H9 (cell line): ENCODE measurements around the gene SLC39A2. TPM values are rescaled to one million over a fixed set of nuclear protein-coding genes. Genes with fewer than 3 reads are reported as not detected.

Experiments used
- DNase-seq: peaks from one replicate; pipeline ENCODE4 v3.0.0-alpha.2; 2017
- H2AFZ ChIP-seq: one replicate; pipeline ENCODE4 v1.6.1; 2013; ENCODE audit warnings: mild to moderate bottlenecking, low read length, control low read depth, moderate library complexity
- H2AK5ac ChIP-seq: 2 replicates; pipeline ENCODE4 v1.6.1; 2013; ENCODE audit warnings: low read length, control low read depth, mixed read lengths; ENCODE audit not compliant: insufficient read length
- H2BK120ac ChIP-seq: one replicate; pipeline ENCODE4 v1.6.1; 2013; ENCODE audit warnings: low read depth, mild to moderate bottlenecking, low read length, control low read depth, inconsistent platforms; ENCODE audit not compliant: poor library complexity, severe bottlenecking
- H2BK12ac ChIP-seq: 2 replicates; pipeline ENCODE4 v1.6.1; 2013; ENCODE audit warnings: low read length, control low read depth, mixed read lengths, low read depth; ENCODE audit not compliant: insufficient read length
- H2BK15ac ChIP-seq: 2 replicates; pipeline ENCODE4 v1.6.1; 2013; ENCODE audit warnings: low read depth, low read length, control low read depth
- H2BK20ac ChIP-seq: one replicate; pipeline ENCODE4 v1.6.1; 2013; ENCODE audit warnings: low read depth, mild to moderate bottlenecking, low read length, control low read depth, inconsistent platforms; ENCODE audit not compliant: poor library complexity, severe bottlenecking
- H2BK5ac ChIP-seq: 2 replicates; pipeline ENCODE4 v1.6.1; 2013; ENCODE audit warnings: low read length, control low read depth, mixed read lengths; ENCODE audit not compliant: insufficient read length
- H3K14ac ChIP-seq: 2 replicates; pipeline ENCODE4 v1.6.1; 2013; ENCODE audit warnings: low read length, control low read depth; ENCODE audit not compliant: insufficient read depth
- H3K18ac ChIP-seq: 2 replicates; pipeline ENCODE4 v1.6.1; 2013; ENCODE audit warnings: low read depth, mild to moderate bottlenecking, mixed read lengths, low read length, control low read depth; ENCODE audit not compliant: insufficient read length
- H3K23ac ChIP-seq: 2 replicates; pipeline ENCODE4 v1.6.1; 2013; ENCODE audit warnings: low read length, control low read depth, mixed read lengths, low read depth; ENCODE audit not compliant: insufficient read length
- H3K23me2 ChIP-seq: 2 replicates; pipeline ENCODE4 v1.6.1; 2013; ENCODE audit warnings: low read depth, mild to moderate bottlenecking, mixed read lengths, low read length, control low read depth; ENCODE audit not compliant: insufficient read length, poor library complexity, severe bottlenecking
- H3K27ac ChIP-seq: 2 replicates; pipeline ENCODE4 v1.5.1; 2013; ENCODE audit warnings: low read length, control low read depth, mixed read lengths, low read depth; ENCODE audit not compliant: insufficient read length
- H3K27me3 ChIP-seq: 2 replicates; pipeline ENCODE4 v1.6.1; 2013; ENCODE audit warnings: low read length, control low read depth, inconsistent platforms; ENCODE audit not compliant: insufficient read depth
- H3K4ac ChIP-seq: 2 replicates; pipeline ENCODE4 v1.6.1; 2013; ENCODE audit warnings: low read depth, mild to moderate bottlenecking, control low read depth, inconsistent platforms, low read length, moderate library complexity
- H3K4me1 ChIP-seq: 2 replicates; pipeline ENCODE4 v1.6.1; 2013; ENCODE audit warnings: low read length, control low read depth, inconsistent platforms; ENCODE audit not compliant: insufficient read depth
- H3K4me2 ChIP-seq: 2 replicates; pipeline ENCODE4 v1.6.1; 2013; ENCODE audit warnings: low read length, control low read depth, mixed read lengths; ENCODE audit not compliant: insufficient read length, insufficient read depth
- H3K56ac ChIP-seq: 2 replicates; pipeline ENCODE4 v1.6.1; 2013; ENCODE audit warnings: low read depth, mild to moderate bottlenecking, mixed read lengths, low read length, control low read depth; ENCODE audit not compliant: insufficient read length
- H3K79me1 ChIP-seq: 2 replicates; pipeline ENCODE4 v1.6.1; 2013; ENCODE audit warnings: low read depth, mild to moderate bottlenecking, moderate library complexity, low read length, control low read depth, inconsistent platforms; ENCODE audit not compliant: insufficient read depth, poor library complexity, severe bottlenecking
- H3K79me2 ChIP-seq: 2 replicates; pipeline ENCODE4 v1.6.1; 2013; ENCODE audit warnings: low read length, control low read depth, inconsistent platforms; ENCODE audit not compliant: insufficient read depth
- H3K9ac ChIP-seq: 2 replicates; pipeline ENCODE4 v1.6.1; 2013; ENCODE audit warnings: low read length, control low read depth, mixed read lengths; ENCODE audit not compliant: insufficient read length; ENCODE audit errors: extremely low read depth
- H3K9me3 ChIP-seq: one replicate; pipeline ENCODE4 v1.6.1; 2013; ENCODE audit warnings: low read depth, low read length, inconsistent platforms; ENCODE audit not compliant: control insufficient read depth
- H3T11ph ChIP-seq: one replicate; pipeline ENCODE4 v1.6.1; 2013; ENCODE audit warnings: mild to moderate bottlenecking, low read length, control low read depth, inconsistent platforms
- H4K20me1 ChIP-seq: one replicate; pipeline ENCODE4 v1.6.1; 2013; ENCODE audit not compliant: control insufficient read depth, insufficient read length, insufficient read depth
- H4K5ac ChIP-seq: 2 replicates; pipeline ENCODE4 v1.6.1; 2013; ENCODE audit warnings: low read depth, mild to moderate bottlenecking, mixed read lengths, low read length, control low read depth; ENCODE audit not compliant: insufficient read length
- H4K8ac ChIP-seq: replicated peaks from 2 replicates; pipeline ENCODE4 v1.6.1; 2013; ENCODE audit warnings: low read length, control low read depth, mixed read lengths, low read depth; ENCODE audit not compliant: insufficient read length
- H4K91ac ChIP-seq: 2 replicates; pipeline ENCODE4 v1.6.1; 2013; ENCODE audit warnings: low read depth, mild to moderate bottlenecking, moderate library complexity, mixed read lengths, low read length, control low read depth; ENCODE audit not compliant: insufficient read length
- H3K27ac Mint-ChIP-seq, 3 experiments: 2 replicates in 2 of 3; 3 replicates in 1 of 3; pipeline ENCODE4 v1.8.0; 2020 to 2021; ENCODE audit warnings: mixed read lengths in 3 of 3, mild to moderate bottlenecking in 1 of 3, moderate library complexity in 1 of 3
- H3K27me3 Mint-ChIP-seq: 2 replicates; pipeline ENCODE4 v1.8.0; 2021; ENCODE audit warnings: low read depth, mild to moderate bottlenecking, moderate library complexity, mixed read lengths
- H3K36me3 Mint-ChIP-seq, 3 experiments: 2 replicates in 2 of 3; 3 replicates in 1 of 3; pipeline ENCODE4 v1.8.0; 2020 to 2021; ENCODE audit warnings: low read depth in 3 of 3, mixed read lengths in 3 of 3; ENCODE audit not compliant: insufficient read depth in 1 of 3
- H3K4me1 Mint-ChIP-seq, 2 experiments: 2 replicates each; pipeline ENCODE4 v1.8.0; 2020; ENCODE audit warnings: mixed read lengths in 2 of 2
- H3K4me3 Mint-ChIP-seq, 2 experiments: 2 replicates in 1 of 2; 3 replicates in 1 of 2; pipeline ENCODE4 v1.8.0; 2020 to 2021; ENCODE audit warnings: mild to moderate bottlenecking in 2 of 2, mixed read lengths in 2 of 2, moderate library complexity in 1 of 2
- H3K9me3 Mint-ChIP-seq, 2 experiments: 2 replicates in 1 of 2; 3 replicates in 1 of 2; pipeline ENCODE4 v1.8.0; 2020; ENCODE audit warnings: mild to moderate bottlenecking in 2 of 2, mixed read lengths in 2 of 2, moderate library complexity in 1 of 2
- WGBS: extraction: QIAGEN DNeasy Blood & Tissue Kit; methylation state at CpG from one replicate; pipeline ENCODE4 v1.1.7; 2013; ENCODE audit warnings: missing lambda C conversion rate, low lambda C conversion rate, mixed read lengths; ENCODE audit not compliant: insufficient read length; ENCODE audit errors: extremely low coverage; 5-methylcytosine and 5-hydroxymethylcytosine counted together
- total RNA-seq: library from RNA; stranded (reverse); gene quantifications from 2 replicates; pipeline ENCODE4 v1.2.1, GENCODE V29; 2021
- TF ChIP-seq, protein P1 (sequence below): fragments of 200-600 bp; sonication (generic); conservative IDR thresholded peaks from 3 replicates; pipeline ENCODE4 v1.8.0; 2021; ENCODE audit warnings: antibody characterized with exemption, mild to moderate bottlenecking

The SLC39A2 gene
- total RNA-seq, 1 experiment from 2014 or later = not detected

DNA sequence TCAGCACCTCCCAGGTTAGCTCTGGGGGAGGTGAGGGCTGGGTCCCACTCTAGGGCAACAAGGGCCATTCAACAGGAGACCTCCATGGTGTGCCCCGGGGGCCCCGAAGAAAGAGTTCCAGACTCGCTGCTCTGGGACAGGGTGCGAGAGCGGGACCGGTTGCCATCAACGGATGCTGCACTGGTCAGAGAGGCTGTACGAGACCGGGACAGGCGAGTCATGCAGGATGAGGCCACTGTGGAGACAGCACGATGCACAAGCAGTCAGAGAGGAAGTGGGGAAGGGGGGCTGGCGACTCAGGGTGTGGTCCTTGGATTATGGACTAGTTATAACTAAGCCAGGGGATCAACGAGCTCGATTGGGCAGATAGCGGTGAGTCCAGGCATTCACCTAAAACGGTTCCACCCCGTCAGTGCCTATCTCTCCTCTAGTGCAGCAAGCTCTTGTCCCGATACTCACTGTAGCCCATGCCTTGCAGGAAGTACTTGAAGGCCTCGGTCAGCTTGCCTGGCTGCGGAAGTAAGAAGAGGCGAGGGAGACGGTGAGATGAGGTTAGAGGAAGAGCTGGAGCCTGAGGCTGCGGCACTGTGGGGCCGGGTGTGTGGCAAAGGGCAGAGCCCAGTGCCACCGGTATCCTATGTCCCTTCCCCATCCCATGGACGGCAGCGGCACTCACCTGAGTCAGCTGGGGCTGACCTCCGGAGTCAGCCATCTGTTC is 18.6 kb downstream of the SLC39A2 start:
- Mint-ChIP-seq H3K36me3 (peaks cover 6 to 21% (median 8%) of the 10 kb centered on the region in 3 experiments; a peak in 4 of 7 replicates), H3K9me3 (no peaks in the 10 kb centered on the region), H3K4me1 (peaks cover 15 to 17% of the 10 kb centered on the region in 2 experiments), H3K27me3 (peaks cover 18% of the 10 kb centered on the region), H3K27ac (0 out of 7 replicates have a peak overlapping the region, but pooled peaks of 1 of the 3 experiments have one; percentile 23), H3K4me3 (no peak overlapping the region)
- H3K56ac ChIP-seq = no peak overlapping the region
- H2BK12ac ChIP-seq = no peak overlapping the region
- H3K9ac ChIP-seq = no peak overlapping the region
- H2BK15ac ChIP-seq = no peak overlapping the region
- no peak overlapping the region for H3K27ac ChIP-seq
- no peaks in the 10 kb centered on the region for H4K20me1 ChIP-seq
- no peaks in the 10 kb centered on the region for H3K79me1 ChIP-seq
- no peaks in the 10 kb centered on the region for H3K23me2 ChIP-seq
- H2AK5ac ChIP-seq = no peak overlapping the region
- H4K8ac ChIP-seq = no peak overlapping the region
- no peak overlapping the region for H2BK120ac ChIP-seq
- DNase-seq = no peak
- H3K14ac ChIP-seq = no peak overlapping the region
- H3K4me1 ChIP-seq = no peaks in the 10 kb centered on the region; the same call in 1 of the 2 replicates
- no peak overlapping the region for H3K18ac ChIP-seq
- no peak overlapping the region for H3K4ac ChIP-seq
- H3T11ph ChIP-seq = no peak overlapping the region
- H2BK5ac ChIP-seq = no peak overlapping the region
- no peak overlapping the region for H3K4me2 ChIP-seq
- no peak overlapping the region for H4K5ac ChIP-seq
- no peaks in the 10 kb centered on the region for H3K27me3 ChIP-seq
- no peaks in the 10 kb centered on the region for H3K79me2 ChIP-seq
- TF ChIP-seq, protein P1, sequence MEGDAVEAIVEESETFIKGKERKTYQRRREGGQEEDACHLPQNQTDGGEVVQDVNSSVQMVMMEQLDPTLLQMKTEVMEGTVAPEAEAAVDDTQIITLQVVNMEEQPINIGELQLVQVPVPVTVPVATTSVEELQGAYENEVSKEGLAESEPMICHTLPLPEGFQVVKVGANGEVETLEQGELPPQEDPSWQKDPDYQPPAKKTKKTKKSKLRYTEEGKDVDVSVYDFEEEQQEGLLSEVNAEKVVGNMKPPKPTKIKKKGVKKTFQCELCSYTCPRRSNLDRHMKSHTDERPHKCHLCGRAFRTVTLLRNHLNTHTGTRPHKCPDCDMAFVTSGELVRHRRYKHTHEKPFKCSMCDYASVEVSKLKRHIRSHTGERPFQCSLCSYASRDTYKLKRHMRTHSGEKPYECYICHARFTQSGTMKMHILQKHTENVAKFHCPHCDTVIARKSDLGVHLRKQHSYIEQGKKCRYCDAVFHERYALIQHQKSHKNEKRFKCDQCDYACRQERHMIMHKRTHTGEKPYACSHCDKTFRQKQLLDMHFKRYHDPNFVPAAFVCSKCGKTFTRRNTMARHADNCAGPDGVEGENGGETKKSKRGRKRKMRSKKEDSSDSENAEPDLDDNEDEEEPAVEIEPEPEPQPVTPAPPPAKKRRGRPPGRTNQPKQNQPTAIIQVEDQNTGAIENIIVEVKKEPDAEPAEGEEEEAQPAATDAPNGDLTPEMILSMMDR = no peak
- H3K23ac ChIP-seq = no peak overlapping the region
- no peak overlapping the region for H2BK20ac ChIP-seq
- no peak overlapping the region for H2AFZ ChIP-seq
- no CpG with 5 or more reads among the region's 28 CpGs for WGBS
- H3K9me3 ChIP-seq = no peaks in the 10 kb centered on the region
- no peak overlapping the region for H4K91ac ChIP-seq
